Sigmoid colon (tissue), 7 donors: ENCODE measurements around the gene MRPS18B. TPM values are rescaled to one million over a fixed set of nuclear protein-coding genes. Genes with fewer than 3 reads are reported as not detected.
A peak's percentile ranks its signal among the peaks of the same experiment; 100 is the strongest.
"Not testable (repeated sequence)": the region's sequence is repeated elsewhere in the genome, so short reads cannot be mapped to it uniquely, and the experiment has no call there.

Source experiments
- DNase-seq: peaks from one replicate; pipeline ENCODE4 v3.0.0-alpha.2; 2019
- H3K27ac ChIP-seq, 4 donors: fragments of 200-600 bp; sonication (generic); one replicate each; pipeline ENCODE4 v1.5.1; 2016 to 2019; ENCODE audit warnings: mild to moderate bottlenecking in 1 of 4
- H3K27me3 ChIP-seq, 3 donors: fragments of 200-600 bp; sonication (generic); one replicate each; pipeline ENCODE4 v1.5.1; 2019; ENCODE audit warnings: mild to moderate bottlenecking in 1 of 3
- H3K36me3 ChIP-seq, 4 donors: fragments of 200-600 bp; sonication (generic); one replicate each; pipeline ENCODE4 v1.5.1; 2016 to 2019
- H3K4me1 ChIP-seq, 4 donors: fragments of 200-600 bp; sonication (generic); one replicate each; pipeline ENCODE4 v1.5.1; 2017 to 2019
- H3K4me3 ChIP-seq, 4 donors: fragments of 200-600 bp; sonication (generic); one replicate each; pipeline ENCODE4 v1.5.1; 2017 to 2019; ENCODE audit warnings: mild to moderate bottlenecking in 2 of 4, moderate library complexity in 1 of 4
- H3K9me3 ChIP-seq, 4 donors: fragments of 200-600 bp in 3 of 4; sonication (generic) in 3 of 4; one replicate each; pipeline versions ENCODE4 v1.5.1 to v1.6.1; 2013 to 2019
- EP300 ChIP-seq, 4 donors: sonication (generic); formaldehyde crosslinking; IDR thresholded peaks; one replicate each; pipeline ENCODE4 v1.6.1; 2017; ENCODE audit warnings: antibody characterized with exemption in 4 of 4
- POLR2A ChIP-seq, 2 donors: fragments of 450-650 bp; IDR thresholded peaks; one replicate each; pipeline ENCODE4 v1.6.1; 2016; ENCODE audit warnings: antibody characterized with exemption in 2 of 2, mild to moderate bottlenecking in 2 of 2, moderate library complexity in 2 of 2
- POLR2AphosphoS5 ChIP-seq, 4 donors: sonication (generic); formaldehyde crosslinking; IDR thresholded peaks; one replicate each; pipeline ENCODE4 v1.6.1; 2017; ENCODE audit warnings: antibody characterized with exemption in 4 of 4
- WGBS, 2 donors: extraction: QIAGEN DNeasy Blood & Tissue Kit; methylation state at CpG; one replicate each; pipeline ENCODE4 v1.1.7; 2013; 5-methylcytosine and 5-hydroxymethylcytosine counted together
- intact Hi-C: fragments of 100-400 bp; cut with DNase I; formaldehyde crosslinking; loops from one replicate; pipeline ENCODE4 v1.15.1; 2023
- polyA plus RNA-seq, 3 donors: library from polyadenylated mRNA; stranded (reverse); fragments of 200-250 nt; gene quantifications; one replicate each; pipeline ENCODE4 v1.2.3, GENCODE V29; 2013
- total RNA-seq, 4 donors: library from RNA; depleted of rRNA; stranded (reverse); fragments of >200 nt; gene quantifications; one replicate each; pipeline ENCODE4 v1.1.0, GENCODE V29; 2016
- TF ChIP-seq, protein P1 (sequence below), 4 experiments: fragments of 450-650 bp in 3 of 4; fragments of 200-600 bp in 1 of 4; IDR thresholded peaks; one replicate each; pipeline ENCODE4 v1.5.1; 2016 to 2019; ENCODE audit warnings: antibody characterized with exemption in 4 of 4, mild to moderate bottlenecking in 3 of 4, moderate library complexity in 2 of 4
- donor health status: healthy with polysubstance abuse.
- donor health status: Bipolar disorder and iron deficiency.
- donor health status: healthy.

MRPS18B gene
- total and polyA plus RNA-seq, 7 donors: 36.3 to 81.2 (median 58.9) TPM

GRCh38 chr6:30597315-30598144 is 20.1 kb upstream of the MRPS18B start:
- 76 to 77% methylated on average over 15 of the region's 15 CpGs for WGBS, 2 donors
- not testable (repeated sequence) for H3K9me3 ChIP-seq, H3K27me3 ChIP-seq, H3K4me1 ChIP-seq, H3K4me3 ChIP-seq
- intact Hi-C loops: loop anchor here (5.0 kb wide), 1 partner anchor 55 kb away; no protein-coding TSS in a partner anchor
- H3K27ac ChIP-seq: peak overlapping the region in 1 of 4 donors; percentile 35
- DNase-seq: peak; percentile 81
- H3K36me3 ChIP-seq: peaks cover 26 to 37% (median 28%) of the 10 kb centered on the region in 4 donors
- peak in 2 of 4 donors; percentile 44 to 65 for TF ChIP-seq POLR2AphosphoS5 (IDR thresholded peaks at IDR 0.05)
- TF ChIP-seq, protein P1, sequence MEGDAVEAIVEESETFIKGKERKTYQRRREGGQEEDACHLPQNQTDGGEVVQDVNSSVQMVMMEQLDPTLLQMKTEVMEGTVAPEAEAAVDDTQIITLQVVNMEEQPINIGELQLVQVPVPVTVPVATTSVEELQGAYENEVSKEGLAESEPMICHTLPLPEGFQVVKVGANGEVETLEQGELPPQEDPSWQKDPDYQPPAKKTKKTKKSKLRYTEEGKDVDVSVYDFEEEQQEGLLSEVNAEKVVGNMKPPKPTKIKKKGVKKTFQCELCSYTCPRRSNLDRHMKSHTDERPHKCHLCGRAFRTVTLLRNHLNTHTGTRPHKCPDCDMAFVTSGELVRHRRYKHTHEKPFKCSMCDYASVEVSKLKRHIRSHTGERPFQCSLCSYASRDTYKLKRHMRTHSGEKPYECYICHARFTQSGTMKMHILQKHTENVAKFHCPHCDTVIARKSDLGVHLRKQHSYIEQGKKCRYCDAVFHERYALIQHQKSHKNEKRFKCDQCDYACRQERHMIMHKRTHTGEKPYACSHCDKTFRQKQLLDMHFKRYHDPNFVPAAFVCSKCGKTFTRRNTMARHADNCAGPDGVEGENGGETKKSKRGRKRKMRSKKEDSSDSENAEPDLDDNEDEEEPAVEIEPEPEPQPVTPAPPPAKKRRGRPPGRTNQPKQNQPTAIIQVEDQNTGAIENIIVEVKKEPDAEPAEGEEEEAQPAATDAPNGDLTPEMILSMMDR (IDR thresholded peaks at IDR 0.05): peak; percentile 70 to 87 (median 74)

DNA sequence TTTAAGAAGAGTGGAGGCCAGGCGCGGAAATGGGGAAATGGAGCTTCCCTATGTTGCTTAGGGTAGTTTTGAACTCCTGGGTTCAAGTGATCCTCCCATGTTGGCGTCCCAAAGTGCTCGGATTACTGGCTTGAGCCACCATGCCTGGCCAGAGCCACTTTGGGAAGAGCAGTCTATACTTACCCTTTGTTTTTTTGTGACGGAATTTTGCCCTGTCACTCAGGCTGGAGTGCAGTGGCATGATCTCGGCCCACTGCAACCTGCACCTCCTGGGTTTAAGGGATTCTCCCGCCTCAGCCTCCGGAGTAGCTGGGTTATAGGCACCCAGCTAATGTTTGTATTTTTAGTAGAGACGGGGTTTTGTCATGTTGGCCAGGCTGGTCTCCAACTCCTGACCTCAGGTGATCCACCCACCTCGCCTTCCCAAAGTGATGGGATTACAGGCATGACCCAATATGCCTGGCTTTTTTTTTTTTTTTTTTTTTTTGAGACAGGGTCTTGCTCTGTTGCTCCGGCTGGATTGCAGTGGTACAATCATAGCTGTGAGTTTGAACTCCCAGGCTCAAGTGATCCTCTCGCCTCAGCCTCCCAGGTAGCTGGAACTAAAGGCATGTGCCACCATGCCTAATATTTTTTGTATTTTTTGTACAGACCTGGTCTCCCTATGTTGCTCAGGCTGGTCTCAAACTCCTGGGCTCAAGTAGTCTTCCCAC is 18.6 kb upstream of the MRPS18B start:
- TF ChIP-seq, protein P1 (IDR thresholded peaks at IDR 0.05): no peak
- TF ChIP-seq EP300 (IDR thresholded peaks at IDR 0.05) (no peak), POLR2AphosphoS5 (IDR thresholded peaks at IDR 0.05) (peak in 1 of 4 donors; percentile 3), POLR2A (IDR thresholded peaks at IDR 0.05) (no peak)
- no peak overlapping the region for H3K4me3 ChIP-seq
- H3K27ac ChIP-seq: no peak overlapping the region
- WGBS, 2 donors: 80 to 81% methylated on average over 12 of the region's 12 CpGs
- H3K27me3 ChIP-seq: no peaks in the 10 kb centered on the region
- no peak for DNase-seq
- no peaks in the 10 kb centered on the region for H3K9me3 ChIP-seq
- H3K36me3 ChIP-seq: peaks cover 34 to 45% (median 42%) of the 10 kb centered on the region in 4 donors
- intact Hi-C loops: loop anchor here (5.0 kb wide), 1 partner anchor 57 kb away; no protein-coding TSS in a partner anchor
- no peaks in the 10 kb centered on the region for H3K4me1 ChIP-seq

GRCh38 chr6:30599625-30600324 is 17.9 kb upstream of the MRPS18B start:
- Histone ChIP-seq H3K36me3 (peaks cover 41 to 47% (median 44%) of the 10 kb centered on the region in 4 donors), H3K9me3 (no peaks in the 10 kb centered on the region), H3K27ac (no peak overlapping the region), H3K27me3 (no peaks in the 10 kb centered on the region), H3K4me1 (no peaks in the 10 kb centered on the region), H3K4me3 (no peak overlapping the region)
- intact Hi-C loops: loop anchor here (5.0 kb wide), 1 partner anchor 57 kb away; no protein-coding TSS in a partner anchor
- TF ChIP-seq EP300 (IDR thresholded peaks at IDR 0.05) (no peak), POLR2A (IDR thresholded peaks at IDR 0.05) (no peak), POLR2AphosphoS5 (IDR thresholded peaks at IDR 0.05) (peak in 2 of 4 donors; percentile 2 to 4)
- TF ChIP-seq, protein P1 (IDR thresholded peaks at IDR 0.05): no peak
- no peak for DNase-seq
- 67 to 89% methylated on average over 13 of the region's 13 CpGs for WGBS, 2 donors

DNA sequence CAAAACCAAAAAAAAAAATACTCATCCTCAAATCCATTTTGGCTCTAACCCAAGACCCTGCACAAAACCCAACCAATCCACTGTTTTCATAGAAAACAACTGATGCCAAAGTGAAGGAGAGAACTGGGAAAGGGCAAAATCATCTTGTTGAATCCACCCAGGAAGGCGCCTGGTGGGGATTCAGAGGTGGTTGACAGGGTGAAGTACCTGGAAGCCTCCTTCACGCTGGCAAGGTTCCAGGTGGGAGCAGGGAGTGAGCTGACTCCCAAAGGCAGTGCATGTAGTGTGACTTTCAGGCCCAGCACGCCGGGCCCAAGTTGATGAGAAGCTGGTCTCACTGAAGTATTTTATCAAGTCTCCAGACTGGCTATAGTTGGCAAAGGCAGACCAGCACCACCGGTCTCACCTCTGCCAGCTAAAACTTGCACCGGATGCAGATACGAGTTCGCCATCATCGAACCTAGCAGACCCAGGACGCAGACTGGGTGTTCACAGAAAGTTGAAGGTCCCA is 17.1 kb upstream of the MRPS18B start:
- no peaks in the 10 kb centered on the region for H3K27me3 ChIP-seq
- no peaks in the 10 kb centered on the region for H3K4me1 ChIP-seq
- intact Hi-C loops: no loop called here
- no peak for DNase-seq
- H3K36me3 ChIP-seq: peaks cover 48 to 52% (median 50%) of the 10 kb centered on the region in 4 donors
- WGBS, 2 donors: 78 to 83% methylated on average over 10 of the region's 10 CpGs
- H3K27ac ChIP-seq: no peak overlapping the region
- H3K4me3 ChIP-seq: no peak overlapping the region
- TF ChIP-seq POLR2A (IDR thresholded peaks at IDR 0.05): no peak
- TF ChIP-seq, protein P1 (IDR thresholded peaks at IDR 0.05): no peak
- peak in 2 of 4 donors; percentile 11 to 15 for TF ChIP-seq POLR2AphosphoS5 (IDR thresholded peaks at IDR 0.05)
- H3K9me3 ChIP-seq: no peaks in the 10 kb centered on the region
